IMR-90 (cell line): Measurements from ENCODE around the gene IRF2BP2. TPM values are rescaled to one million over a fixed set of nuclear protein-coding genes. Genes with fewer than 3 reads are reported as not detected.

Source experiments
- ATAC-seq: fragments of 200-7000 bp; cut with Tn5 transposase; 2 replicates; pipeline ENCODE4 v1.9.1; 2020; ENCODE audit warnings: low read depth, mild to moderate bottlenecking, moderate library complexity
- BruUV-seq: library from RNA; stranded (reverse); fragments of 400-500 nt; replicated peaks from 2 replicates; lab custom pipeline; 2021; lab: Mats Ljungman, UMichigan
- CTCF ChIA-PET: fragments of 300-600 bp; formaldehyde crosslinking; extraction: SDS; loops from one replicate; lab custom pipeline; 2021; ENCODE audit warnings: antibody characterized with exemption; lab: Yijun Ruan, JAX
- POLR2A ChIA-PET: fragments of 300-600 bp; sonication (Branson Sonifier 250); formaldehyde crosslinking; loops from one replicate; lab custom pipeline; 2022; ENCODE audit warnings: antibody characterized with exemption; ENCODE audit not compliant: unreplicated experiment; lab: Charles Lee
- DNase-seq: peaks from one replicate; pipeline ENCODE4 v3.0.0; 2013
- H2AFZ ChIP-seq: replicated peaks from 2 replicates; pipeline ENCODE3; 2013; ENCODE audit warnings: low read length, mild to moderate bottlenecking; ENCODE audit not compliant: poor library complexity
- H2AK5ac ChIP-seq: 2 replicates; pipeline ENCODE4 v1.6.1; 2013; ENCODE audit warnings: low read depth, low read length, inconsistent platforms
- H2AK9ac ChIP-seq: replicated peaks from 2 replicates; pipeline ENCODE3; 2013; ENCODE audit warnings: mild to moderate bottlenecking, low read depth, low read length, moderate library complexity; ENCODE audit not compliant: poor library complexity
- H2BK120ac ChIP-seq: 2 replicates; pipeline ENCODE4 v1.6.1; 2013; ENCODE audit warnings: low read depth, low read length, inconsistent platforms
- H2BK15ac ChIP-seq: 3 replicates; pipeline ENCODE4 v1.6.1; 2013; ENCODE audit warnings: low read depth, low read length, inconsistent platforms
- H2BK20ac ChIP-seq: 2 replicates; pipeline ENCODE4 v1.6.1; 2013; ENCODE audit warnings: low read depth, mild to moderate bottlenecking, inconsistent platforms, low read length, moderate library complexity
- H2BK5ac ChIP-seq: 2 replicates; pipeline ENCODE4 v1.6.1; 2013; ENCODE audit warnings: mild to moderate bottlenecking, low read depth, low read length, inconsistent platforms; ENCODE audit not compliant: poor library complexity, severe bottlenecking
- H3K14ac ChIP-seq: replicated peaks from 2 replicates; pipeline ENCODE4 v1.6.1; 2013; ENCODE audit warnings: low read depth, low read length, inconsistent platforms
- H3K18ac ChIP-seq: 2 replicates; pipeline ENCODE4 v1.6.1; 2013; ENCODE audit warnings: low read depth, low read length, control low read depth
- H3K23ac ChIP-seq: 2 replicates; pipeline ENCODE4 v1.6.1; 2013; ENCODE audit warnings: low read depth, low read length, inconsistent platforms
- H3K27ac ChIP-seq: 2 replicates; pipeline ENCODE4 v1.5.1; 2013; ENCODE audit warnings: mild to moderate bottlenecking, control low read depth, low read length; ENCODE audit not compliant: insufficient read depth
- H3K27me3 ChIP-seq: 2 replicates; pipeline ENCODE4 v1.6.1; 2013; ENCODE audit warnings: low read length; ENCODE audit not compliant: control insufficient read depth, insufficient read depth
- H3K36me3 ChIP-seq: 2 replicates; pipeline ENCODE4 v1.6.1; 2013; ENCODE audit warnings: low read length, mixed read lengths; ENCODE audit not compliant: control insufficient read depth, insufficient read depth
- H3K4ac ChIP-seq: 2 replicates; pipeline ENCODE4 v1.6.1; 2013; ENCODE audit warnings: low read depth, low read length, inconsistent platforms
- H3K4me1 ChIP-seq: 2 replicates; pipeline ENCODE4 v1.6.1; 2013; ENCODE audit warnings: low read length, mixed read lengths; ENCODE audit not compliant: control insufficient read depth, insufficient read depth
- H3K4me2 ChIP-seq: 2 replicates; pipeline ENCODE4 v1.6.1; 2013; ENCODE audit warnings: low read depth, mild to moderate bottlenecking, control low read depth, low read length, moderate library complexity
- H3K4me3 ChIP-seq: 2 replicates; pipeline ENCODE4 v1.5.1; 2013; ENCODE audit warnings: low read depth, mild to moderate bottlenecking, control low read depth, low read length, moderate library complexity; ENCODE audit not compliant: insufficient read depth
- H3K56ac ChIP-seq: 2 replicates; pipeline ENCODE4 v1.6.1; 2013; ENCODE audit warnings: low read length, inconsistent platforms; ENCODE audit not compliant: insufficient read depth; ENCODE audit errors: extremely low read depth
- H3K79me1 ChIP-seq, 2 experiments: 2 replicates each; pipeline ENCODE4 v1.6.1; 2013; ENCODE audit warnings: low read length in 2 of 2, inconsistent platforms in 1 of 2, low read depth in 1 of 2
- H3K9ac ChIP-seq: 2 replicates; pipeline ENCODE4 v1.6.1; 2013; ENCODE audit warnings: low read depth, low read length, control low read depth
- H3K9me1 ChIP-seq: 2 replicates; pipeline ENCODE4 v1.6.1; 2013; ENCODE audit warnings: low read length, inconsistent platforms; ENCODE audit not compliant: insufficient read depth
- H3K9me3 ChIP-seq: 2 replicates; pipeline ENCODE4 v1.6.1; 2013; ENCODE audit warnings: low read length; ENCODE audit not compliant: control insufficient read depth, insufficient read depth
- H4K20me1 ChIP-seq: 2 replicates; pipeline ENCODE4 v1.6.1; 2013; ENCODE audit warnings: low read length, inconsistent platforms; ENCODE audit not compliant: insufficient read depth
- H4K5ac ChIP-seq: 2 replicates; pipeline ENCODE4 v1.6.1; 2013; ENCODE audit warnings: mild to moderate bottlenecking, low read depth, low read length, control low read depth
- H4K8ac ChIP-seq, 2 experiments: 2 replicates each; pipeline ENCODE4 v1.6.1; 2013; ENCODE audit warnings: low read depth in 2 of 2, low read length in 2 of 2, control low read depth in 1 of 2, inconsistent platforms in 1 of 2
- H4K91ac ChIP-seq: 2 replicates; pipeline ENCODE4 v1.6.1; 2013; ENCODE audit warnings: low read depth, low read length, inconsistent platforms; ENCODE audit not compliant: insufficient read depth
- BHLHE40 ChIP-seq: fragments of 150-350 bp; IDR thresholded peaks from 2 replicates; pipeline ENCODE4 v1.6.1; 2016; ENCODE audit warnings: mild to moderate bottlenecking, low read depth, low read length
- CEBPB ChIP-seq: IDR thresholded peaks from 2 replicates; pipeline ENCODE4 v1.6.1; 2012; ENCODE audit warnings: low read depth, low read length, improper control_type of control experiment
- WGBS, 2 experiments: methylation state at CpG; one replicate each; pipeline versions ENCODE4 v1.1.5 to v1.1.7; 2013; ENCODE audit warnings: missing lambda C conversion rate in 2 of 2; ENCODE audit not compliant: insufficient read length in 1 of 2; ENCODE audit errors: extremely low coverage in 2 of 2; 5-methylcytosine and 5-hydroxymethylcytosine counted together
- dilution Hi-C: fragments of 300-500 bp; cut with HindIII; formaldehyde crosslinking; loops from one replicate; pipeline ENCODE4 v1.14.3; 2018; ENCODE audit warnings: low sequenced_read_pairs; ENCODE audit not compliant: unreplicated experiment
- in situ Hi-C: fragments of 300-500 bp; cut with MboI; formaldehyde crosslinking; loops from 3 replicates; pipeline ENCODE4 v1.14.3; 2019; ENCODE audit warnings: low sequenced_read_pairs, inconsistent platforms, mixed read lengths
- intact Hi-C: fragments of 100-400 bp; cut with micrococcal nuclease; formaldehyde crosslinking; loops from 2 replicates; pipeline ENCODE4 v1.10.0; 2022
- polyA plus RNA-seq, 3 experiments: library from polyadenylated mRNA; depleted of rRNA; stranded (reverse); fragments of >200 nt; gene quantifications; 2 replicates each; pipeline ENCODE4 v1.2.3, GENCODE V29; 2012; ENCODE audit warnings: low replicate concordance in 1 of 3
- total RNA-seq: library from RNA; depleted of rRNA; stranded (reverse); fragments of >200 nt; gene quantifications from 2 replicates; pipeline ENCODE4 v1.2.3, GENCODE V29; 2012

The IRF2BP2 gene
- total and polyA plus RNA-seq, 2 of the 4 experiments (the other 2 are of a cell fraction): 47.0 to 66.6 TPM

DNA sequence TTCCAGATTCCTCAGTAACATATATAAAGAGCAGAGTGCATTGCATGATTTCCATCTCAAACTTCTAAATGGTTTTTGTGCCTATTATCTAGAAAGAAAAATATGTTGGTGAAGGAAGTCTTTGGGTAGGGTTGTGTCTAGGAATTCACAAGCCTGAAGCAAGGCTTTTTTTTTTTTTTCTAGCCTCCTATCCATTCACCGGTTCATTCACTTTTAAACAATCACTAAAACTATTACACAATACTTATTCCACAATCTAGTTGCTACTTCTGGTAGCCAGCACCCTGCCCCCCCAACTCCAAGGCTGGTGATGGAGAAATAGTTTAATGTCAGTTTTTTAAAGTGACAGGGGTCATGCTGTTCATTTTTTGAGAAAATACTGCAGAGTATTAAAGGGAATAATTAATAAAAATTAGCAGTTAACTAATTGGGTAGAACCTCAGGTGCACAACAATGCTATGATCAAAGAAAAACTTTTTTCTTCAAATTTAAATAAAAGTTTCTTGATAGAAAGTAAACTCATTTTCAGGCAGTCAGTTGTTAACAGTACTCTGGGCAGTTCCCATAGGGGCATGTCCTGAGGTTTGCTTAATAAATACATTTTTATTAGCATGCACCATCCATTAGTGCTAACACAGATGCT lies 10.9 kb downstream of the IRF2BP2 start:
- H3K4me2 ChIP-seq: peak overlapping the region; percentile 54
- ATAC-seq (no peak), DNase-seq (no peak)
- H3K23ac ChIP-seq: peak overlapping the region; percentile 77
- H2BK5ac ChIP-seq: peak overlapping the region; percentile 74
- intact Hi-C loops (loop anchor here (1.0 kb wide), 1 partner anchor 484 kb away; no protein-coding TSS in a partner anchor), in situ Hi-C loops (loop anchor here (5.0 to 25.0 kb wide), 2 partner anchors 52 to 487 kb away; no protein-coding TSS in a partner anchor), dilution Hi-C loops (no loop called here)
- H2BK15ac ChIP-seq: peak overlapping the region; percentile 16; the same call in 1 of the 3 replicates
- peak overlapping the region; percentile 29 for H4K91ac ChIP-seq
- H3K4me3 ChIP-seq: peak overlapping the region; percentile 30; the same call in 1 of the 2 replicates
- H3K27me3 ChIP-seq: no peaks in the 10 kb centered on the region
- no peaks in the 10 kb centered on the region for H3K9me3 ChIP-seq
- H3K9ac ChIP-seq: peak overlapping the region; percentile 48
- peaks cover 7 to 10% of the 10 kb centered on the region in 2 experiments for H3K79me1 ChIP-seq
- TF ChIP-seq CEBPB (peak; percentile 88), BHLHE40 (no peak)
- peak overlapping the region; percentile 73 for H3K56ac ChIP-seq
- H2BK120ac ChIP-seq: peak overlapping the region; percentile 73; the same call in 1 of the 2 replicates
- CTCF ChIA-PET: interaction anchor here (0.6 to 1.6 kb wide), 2 partner anchors 48 to 485 kb away, joined by 3 to 8 read pairs; no protein-coding TSS in a partner anchor
- no peak overlapping the region for H2BK20ac ChIP-seq
- peak overlapping the region; percentile 68; the same call in 1 of the 2 replicates for H4K5ac ChIP-seq
- no peaks in the 10 kb centered on the region; the same call in 1 of the 2 replicates for H3K36me3 ChIP-seq
- H3K9me1 ChIP-seq: no peaks in the 10 kb centered on the region
- H2AFZ ChIP-seq: no peak overlapping the region
- H4K8ac ChIP-seq: peak overlapping the region; percentile 59 to 72
- H3K18ac ChIP-seq: peak overlapping the region; percentile 9; the same call in 1 of the 2 replicates
- WGBS, 2 experiments: 100% methylated on average over 1 of the region's 1 CpG; no CpG with 5 or more reads in 1 of the 2 experiments
- peak overlapping the region; percentile 75 for H3K4ac ChIP-seq
- H3K27ac ChIP-seq: peak overlapping the region; percentile 78
- BruUV-seq: no TSS peak
- peak overlapping the region; percentile 73 for H3K14ac ChIP-seq
- peak overlapping the region; percentile 83 for H2AK9ac ChIP-seq
- H2AK5ac ChIP-seq: 0 out of 2 replicates have a peak overlapping the region, but pooled peaks have one; percentile 15
- H4K20me1 ChIP-seq: peaks cover 4% of the 10 kb centered on the region; the same call in 1 of the 2 replicates
- H3K4me1 ChIP-seq: peaks cover 9% of the 10 kb centered on the region
- POLR2A ChIA-PET: interaction anchor here (0.5 to 0.6 kb wide), 2 partner anchors 56 to 104 kb away, joined by 4 to 6 read pairs; no protein-coding TSS in a partner anchor
